Epidermal melanocyte (primary cell): ENCODE results near the gene HSPB8.
"Not testable (repeated sequence)": the region's sequence is repeated elsewhere in the genome, so short reads cannot be mapped to it uniquely, and the experiment has no call there.

Source experiments
- DNase-seq: peaks from one replicate; pipeline ENCODE4 v3.0.0; 2011; ENCODE audit warnings: low spot score; ENCODE audit not compliant: insufficient read length

The HSPB8 gene

GRCh38 chr12:119204671-119205285, 26.0 kb downstream of the HSPB8 start:
- no peak for DNase-seq

GRCh38 chr12:119206348-119207062, 27.8 kb downstream of the HSPB8 start:
- DNase-seq, result no peak

- DNase-seq, result no peak
Observed at GRCh38 chr12:119207063-119207560, 28.4 kb downstream of the HSPB8 start.

- no peak for DNase-seq
Observed at GRCh38 chr12:119208626-119209061, 29.9 kb downstream of the HSPB8 start.

- no peak for DNase-seq
Observed at GRCh38 chr12:119211884-119212283, 33.2 kb downstream of the HSPB8 start.

- DNase-seq, result no peak
Observed at GRCh38 chr12:119216084-119216483, 37.4 kb downstream of the HSPB8 start.

GRCh38 chr12:119218875-119219274, 40.1 kb downstream of the HSPB8 start:
- DNase-seq, result not testable (repeated sequence)

- DNase-seq, result no peak
Observed at GRCh38 chr12:119222222-119222951, 43.7 kb downstream of the HSPB8 start.

GRCh38 chr12:119225454-119225853, 46.7 kb downstream of the HSPB8 start:
- DNase-seq, result no peak

- no peak for DNase-seq
Observed at GRCh38 chr12:119227292-119227691, 48.6 kb downstream of the HSPB8 start.

GRCh38 chr12:119229205-119229604, 50.5 kb downstream of the HSPB8 start:
- DNase-seq, result no peak

GRCh38 chr12:119229837-119230236, 51.1 kb downstream of the HSPB8 start:
- no peak for DNase-seq

- DNase-seq, result no peak
Observed at GRCh38 chr12:119230807-119231206, 52.1 kb downstream of the HSPB8 start.

- DNase-seq, result no peak
Observed at GRCh38 chr12:119231774-119232173, 53.0 kb downstream of the HSPB8 start.

GRCh38 chr12:119235197-119235751, 56.5 kb downstream of the HSPB8 start:
- no peak for DNase-seq

- no peak for DNase-seq
Observed at GRCh38 chr12:119236372-119236771, 57.6 kb downstream of the HSPB8 start.

- no peak for DNase-seq
Observed at GRCh38 chr12:119239040-119239439, 60.3 kb downstream of the HSPB8 start.

GRCh38 chr12:119241049-119241448, 62.3 kb downstream of the HSPB8 start:
- no peak for DNase-seq

GRCh38 chr12:119241580-119242169, 62.9 kb downstream of the HSPB8 start:
- no peak for DNase-seq
